Measurements from ENCODE around the gene SLC9A9.

Gene SLC9A9

DNA sequence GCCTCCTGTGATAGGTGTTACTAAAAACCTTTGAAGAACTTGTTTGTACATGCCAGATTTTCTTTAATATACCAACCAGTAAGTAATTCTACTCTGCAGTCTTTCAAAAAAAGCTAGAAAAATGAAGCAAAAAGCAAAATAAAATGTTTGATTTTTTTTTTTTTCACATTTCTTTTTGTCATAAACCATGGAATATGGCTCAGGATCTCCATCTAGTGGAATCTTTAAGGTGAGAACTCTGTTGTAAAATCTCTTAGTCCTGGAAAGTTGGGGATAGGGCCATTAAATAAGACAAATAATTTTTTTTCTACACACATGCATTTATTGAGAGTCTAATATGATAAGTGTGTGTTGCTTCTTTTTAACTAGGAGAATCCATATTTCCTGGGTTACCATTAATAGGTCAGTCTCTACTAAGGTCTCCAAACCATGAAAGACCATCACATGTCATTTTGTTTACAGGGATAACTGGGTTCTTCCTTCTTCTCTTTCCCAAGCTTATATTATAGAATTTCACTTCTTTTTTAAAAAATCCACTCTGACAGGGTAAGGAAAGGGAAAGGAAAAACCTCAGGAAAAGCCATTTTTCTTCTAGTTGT is 84.6 kb downstream of the SLC9A9 start:
- DNase-seq (ENCODE audit: low read depth in 1 of 2, low spot score in 1 of 2) = no peak

DNA sequence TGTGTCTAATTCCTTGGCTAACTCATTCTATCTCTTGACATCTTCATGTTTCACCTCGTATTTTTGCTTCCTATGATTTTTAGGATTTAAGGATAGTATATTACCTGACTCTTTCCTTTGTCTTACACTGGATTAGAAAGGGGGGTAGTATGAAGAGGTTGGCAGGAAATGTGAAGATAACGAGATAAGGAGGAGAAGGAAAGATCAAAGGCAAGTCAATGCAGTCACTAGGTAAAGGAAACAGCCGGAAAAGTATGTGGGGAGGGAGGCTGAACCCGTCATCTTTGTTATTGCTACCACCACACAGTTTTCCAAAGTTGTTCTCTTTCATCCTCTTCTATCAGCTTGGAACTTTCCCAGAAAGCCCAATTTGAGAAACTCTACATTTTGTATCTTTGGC is 90.6 kb downstream of the SLC9A9 start:
- no peak for DNase-seq (ENCODE audit: low read depth in 1 of 2, low spot score in 1 of 2)

DNA sequence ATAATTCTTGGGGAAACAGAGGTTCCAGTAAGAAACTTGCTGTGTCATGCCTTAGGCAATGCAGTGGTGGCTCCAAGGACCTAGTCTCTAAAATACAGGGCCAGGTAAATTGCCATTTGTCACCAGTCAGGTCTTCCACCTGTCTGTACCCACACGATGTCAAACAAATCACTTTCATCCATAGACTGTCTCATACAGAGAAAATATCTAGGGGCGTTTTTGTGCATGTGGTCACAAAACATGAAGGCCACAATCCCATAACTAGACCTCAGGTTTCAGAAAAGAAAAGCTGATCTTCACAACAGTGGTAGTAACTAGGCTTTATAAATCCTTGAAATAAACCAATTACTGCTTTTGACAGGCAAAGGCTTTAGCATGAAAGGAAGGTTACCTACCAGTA is 92.3 kb downstream of the SLC9A9 start:
- DNase-seq (ENCODE audit: low read depth in 1 of 2, low spot score in 1 of 2) = no peak

DNA sequence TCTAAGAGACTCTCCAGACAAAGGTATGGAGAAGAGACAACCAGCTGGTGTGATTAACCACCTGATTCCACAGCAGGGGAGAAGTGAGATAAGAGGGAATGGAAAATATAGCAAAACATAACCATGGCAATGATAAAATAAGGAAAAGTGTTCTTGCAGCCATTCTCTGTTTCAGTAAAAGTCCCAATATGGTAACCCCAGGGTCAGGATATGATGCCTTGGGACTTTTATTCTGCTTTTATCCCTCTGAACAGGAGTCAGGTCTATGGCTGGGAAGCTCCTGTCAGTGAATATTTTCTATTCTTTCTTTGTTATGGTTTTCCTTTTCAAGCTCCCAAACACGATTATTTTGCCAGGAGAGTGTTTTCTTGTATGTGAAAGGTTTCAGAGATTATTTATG is 94.2 kb downstream of the SLC9A9 start:
- DNase-seq (ENCODE audit: low read depth in 1 of 2, low spot score in 1 of 2) = no peak

DNA sequence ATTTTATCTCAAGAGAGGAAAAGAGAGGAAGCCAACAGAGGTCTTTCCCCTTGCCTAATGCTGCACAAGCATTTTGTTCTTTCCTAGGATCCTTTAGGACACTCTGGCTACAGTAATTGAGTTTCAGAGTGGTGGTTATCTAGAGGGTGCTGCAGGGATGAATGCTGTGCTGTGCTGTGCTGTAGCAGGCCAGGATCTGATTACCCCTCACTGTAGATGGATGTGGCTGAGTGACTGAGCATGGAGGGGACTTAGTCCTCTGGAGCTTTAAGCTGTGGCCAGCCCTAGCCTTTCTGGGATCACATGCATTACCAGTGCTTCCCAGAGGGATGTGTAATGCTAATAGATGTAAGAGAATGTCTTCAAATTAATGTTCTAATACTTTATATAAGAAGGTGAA is 94.8 kb downstream of the SLC9A9 start:
- DNase-seq (ENCODE audit: low read depth in 1 of 2, low spot score in 1 of 2) = no peak

DNA sequence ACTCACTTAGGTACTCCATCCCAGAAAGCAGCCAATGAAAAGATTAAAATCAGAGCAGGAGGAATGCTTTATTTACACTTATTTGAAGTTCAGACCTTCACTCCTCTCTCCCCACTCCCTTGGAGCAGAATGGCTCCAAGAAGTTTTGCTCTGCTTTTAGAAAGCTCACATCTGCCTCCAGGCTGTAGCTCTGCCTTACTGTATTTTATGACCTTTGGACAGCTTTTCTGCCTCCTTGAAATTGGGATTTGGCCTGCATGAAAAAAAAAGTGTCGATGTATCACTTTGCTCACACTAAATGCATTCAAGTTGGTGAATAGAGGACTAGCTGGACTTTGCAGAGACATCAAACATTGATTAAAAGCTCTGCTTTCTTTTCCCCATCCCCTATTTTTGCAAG is 95.3 kb downstream of the SLC9A9 start:
- no peak for DNase-seq (ENCODE audit: low read depth in 1 of 2, low spot score in 1 of 2)

DNA sequence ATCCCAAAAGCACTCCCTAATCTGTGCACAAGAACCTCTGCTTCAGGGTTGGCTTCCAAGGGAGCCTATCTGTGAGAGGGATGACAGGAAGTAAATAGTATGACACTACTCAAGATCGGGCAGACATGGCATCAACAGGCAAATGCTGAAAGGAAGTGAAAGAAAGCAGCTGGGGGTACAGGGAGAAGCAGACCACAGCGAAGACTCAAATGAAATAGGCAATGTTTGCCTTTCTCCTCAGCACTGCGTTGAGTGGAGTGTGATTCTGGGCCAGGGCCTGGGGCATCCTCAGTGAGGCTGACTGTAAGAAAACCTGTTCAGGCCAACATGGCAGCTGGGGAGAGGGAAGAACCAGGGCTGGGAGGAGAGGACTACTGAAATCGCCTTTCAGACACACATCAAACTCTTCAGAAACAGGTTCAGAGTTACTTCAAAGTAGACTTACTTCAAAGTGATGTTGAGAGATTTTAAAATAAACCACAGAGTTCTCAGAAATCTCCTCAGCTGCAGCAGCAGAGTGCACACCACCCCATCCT is 96.6 kb downstream of the SLC9A9 start:
- peak in 1 of 2 donors; percentile 6 for DNase-seq (ENCODE audit: low read depth in 1 of 2, low spot score in 1 of 2)

DNA sequence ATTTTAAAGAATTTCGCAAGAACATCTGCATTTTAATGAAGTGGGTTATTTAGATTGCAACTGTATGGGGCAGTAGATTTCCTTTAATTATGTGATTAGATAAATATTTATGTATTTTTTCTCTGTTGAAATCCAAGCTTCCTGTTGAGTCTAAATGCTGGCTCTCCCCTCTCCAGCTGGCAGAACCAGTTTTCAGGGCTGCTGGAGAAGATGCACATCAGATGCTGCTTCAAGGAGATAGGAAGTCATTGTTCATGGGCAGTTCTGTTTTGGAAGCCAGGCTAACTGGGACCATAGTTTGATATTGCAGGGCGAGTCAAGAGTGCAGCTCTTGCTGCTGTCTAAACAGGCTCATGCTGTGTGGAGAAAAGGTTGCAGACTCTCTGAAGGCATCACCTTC is 97.4 kb downstream of the SLC9A9 start:
- DNase-seq (ENCODE audit: low read depth in 1 of 2, low spot score in 1 of 2) = no peak

DNA sequence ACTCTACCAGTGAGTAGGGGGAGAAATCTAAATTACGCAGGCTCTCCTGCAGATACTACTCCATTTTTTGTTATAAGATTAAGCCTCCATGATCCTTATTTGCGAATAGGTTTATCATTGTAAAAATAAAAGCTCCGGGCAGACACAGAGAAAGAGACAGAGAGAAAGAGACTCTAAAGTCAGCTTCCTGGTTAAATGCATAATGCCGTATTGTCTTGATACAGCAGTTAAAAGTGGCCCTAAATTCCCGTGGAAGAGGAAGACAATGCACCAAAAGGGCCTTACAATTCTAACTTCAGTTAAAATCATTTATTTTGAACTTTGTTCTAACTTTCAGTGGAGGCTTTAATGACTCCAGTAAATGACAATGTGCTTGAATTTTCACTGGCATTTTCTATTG is 98.3 kb downstream of the SLC9A9 start:
- DNase-seq (ENCODE audit: low read depth in 1 of 2, low spot score in 1 of 2) = no peak

DNA sequence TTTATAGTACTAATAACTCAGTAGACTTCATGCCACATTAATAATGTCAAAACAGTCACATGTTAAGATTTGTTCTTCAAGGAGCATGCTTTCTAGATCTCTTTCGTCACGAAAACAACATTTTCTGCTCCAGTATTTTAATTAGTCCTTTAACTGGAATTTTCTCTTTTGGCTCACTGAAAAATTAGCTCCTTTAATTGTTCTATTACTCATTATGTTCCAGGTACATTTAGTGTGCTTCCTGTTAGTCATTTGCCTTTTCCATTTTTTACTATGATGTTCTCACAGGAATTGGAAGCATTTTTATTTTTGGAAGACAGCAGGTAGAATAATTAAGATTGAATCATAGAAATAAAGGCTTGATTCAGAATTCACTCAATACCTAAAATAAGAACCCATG is 111.2 kb downstream of the SLC9A9 start:
- no peak for DNase-seq (ENCODE audit: low read depth in 1 of 2, low spot score in 1 of 2)

DNA sequence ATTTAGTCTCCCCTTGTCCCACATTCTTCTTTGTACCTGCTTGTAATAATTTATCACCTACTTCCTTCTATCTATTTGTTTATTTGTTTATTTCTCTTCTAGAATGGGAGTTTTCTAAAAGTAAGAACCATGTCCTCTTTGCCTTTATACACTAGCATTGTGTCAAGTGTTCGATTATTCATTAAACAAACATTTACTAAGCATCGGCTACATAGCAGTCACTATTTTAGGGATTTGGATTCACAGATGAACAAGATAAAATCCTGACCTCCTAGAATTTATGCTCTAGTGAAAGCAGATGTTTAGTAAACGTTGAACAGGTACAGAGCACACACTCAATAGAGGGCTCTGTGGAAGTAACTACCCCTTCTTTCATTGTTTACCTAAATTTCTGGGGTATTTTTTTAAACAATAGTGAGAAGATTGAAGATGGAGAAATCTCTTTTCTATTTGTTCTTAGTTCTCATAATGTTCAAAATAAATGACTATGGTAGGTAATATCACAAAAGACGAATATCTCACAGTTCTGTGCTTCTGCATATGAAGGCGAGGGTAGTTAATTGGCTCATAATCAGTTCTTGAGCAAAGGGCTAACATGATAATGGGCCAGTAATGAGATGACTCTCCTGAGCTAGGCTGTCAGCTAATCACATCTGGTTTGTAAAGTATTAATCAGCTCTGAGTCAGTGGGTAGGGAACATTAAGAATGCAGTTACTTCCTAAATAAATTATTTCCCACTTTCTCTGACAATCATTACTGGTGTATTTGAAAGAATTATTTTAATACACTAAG is 111.9 kb downstream of the SLC9A9 start:
- DNase-seq (ENCODE audit: low read depth in 1 of 2, low spot score in 1 of 2) = no peak

DNA sequence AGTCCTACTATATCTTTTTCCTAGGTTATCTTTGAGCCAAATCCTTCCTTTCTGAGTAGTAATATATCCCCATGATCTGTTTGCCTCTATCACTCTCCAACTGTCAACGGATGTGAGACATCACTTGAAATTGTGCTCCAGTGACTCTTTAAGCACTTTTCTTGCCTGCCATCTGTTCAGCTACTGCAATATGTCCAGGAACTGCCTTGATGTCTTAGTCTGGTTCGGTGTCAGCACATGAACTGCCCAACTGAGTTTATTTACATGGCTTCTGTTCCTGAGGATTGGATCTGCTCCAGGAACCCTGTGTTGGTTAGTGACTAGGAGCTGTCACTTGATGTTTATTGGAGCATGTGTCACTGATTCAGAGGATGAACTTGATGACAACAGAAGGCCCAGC is 116.5 kb downstream of the SLC9A9 start:
- no peak for DNase-seq (ENCODE audit: low read depth in 1 of 2, low spot score in 1 of 2)

DNA sequence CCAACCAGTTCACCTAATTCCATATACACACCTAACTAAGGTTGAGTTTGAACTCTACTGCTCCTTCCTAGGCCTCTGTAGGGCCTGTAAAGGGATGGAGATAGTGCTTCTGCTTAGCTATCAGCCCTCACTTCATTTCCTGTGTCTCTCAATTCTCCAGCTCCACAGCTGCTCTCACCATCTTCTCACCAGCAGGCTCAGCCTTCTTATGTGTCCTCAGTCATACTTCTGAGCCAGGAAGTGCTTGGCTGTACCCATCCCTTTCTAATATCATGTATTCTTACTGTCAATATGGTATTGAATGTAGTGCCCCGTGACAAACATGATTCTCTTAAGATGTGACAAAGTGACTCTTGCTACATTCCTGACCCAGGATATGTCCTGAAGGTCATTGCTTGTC is 116.9 kb downstream of the SLC9A9 start:
- DNase-seq (ENCODE audit: low read depth in 1 of 2, low spot score in 1 of 2) = no peak

DNA sequence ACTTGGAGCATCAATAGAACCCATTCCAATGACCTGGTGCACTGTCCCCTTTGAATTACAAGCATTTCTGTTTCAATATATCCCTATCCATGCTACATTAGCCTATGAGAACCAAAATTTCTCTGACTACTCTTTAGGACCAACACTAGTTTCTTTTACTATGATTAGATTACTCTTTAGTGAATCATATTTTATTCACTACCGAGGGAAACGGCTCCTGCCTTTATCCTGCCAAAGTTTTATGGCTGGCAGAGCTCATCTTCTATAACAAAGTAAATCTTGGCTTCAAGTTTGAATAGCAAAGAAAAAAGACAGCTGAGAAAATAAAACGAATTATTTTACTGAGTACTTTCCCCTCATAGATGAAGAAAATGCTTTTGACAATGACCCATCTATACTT is 120.9 kb downstream of the SLC9A9 start:
- no peak for DNase-seq (ENCODE audit: low read depth in 1 of 2, low spot score in 1 of 2)

DNA sequence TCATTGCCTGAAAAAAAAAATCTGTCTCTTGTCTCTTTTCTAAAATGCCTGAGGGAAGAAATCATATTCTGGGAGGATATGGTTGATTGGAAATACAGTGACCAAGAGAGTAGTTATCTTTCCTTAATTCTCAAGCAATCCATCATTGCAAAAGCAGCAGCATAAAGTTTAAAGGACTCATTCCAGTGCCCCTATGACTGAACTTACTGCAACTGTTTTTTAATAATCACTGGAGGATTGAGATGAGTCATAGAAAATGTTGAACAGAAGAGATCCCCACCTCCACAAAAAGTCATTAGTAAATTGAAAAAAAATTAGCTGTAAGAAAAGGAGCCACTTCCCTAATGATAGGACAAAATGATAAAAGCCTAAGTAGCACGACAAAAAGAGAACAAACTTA is 121.5 kb downstream of the SLC9A9 start:
- no peak for DNase-seq (ENCODE audit: low read depth in 1 of 2, low spot score in 1 of 2)

DNA sequence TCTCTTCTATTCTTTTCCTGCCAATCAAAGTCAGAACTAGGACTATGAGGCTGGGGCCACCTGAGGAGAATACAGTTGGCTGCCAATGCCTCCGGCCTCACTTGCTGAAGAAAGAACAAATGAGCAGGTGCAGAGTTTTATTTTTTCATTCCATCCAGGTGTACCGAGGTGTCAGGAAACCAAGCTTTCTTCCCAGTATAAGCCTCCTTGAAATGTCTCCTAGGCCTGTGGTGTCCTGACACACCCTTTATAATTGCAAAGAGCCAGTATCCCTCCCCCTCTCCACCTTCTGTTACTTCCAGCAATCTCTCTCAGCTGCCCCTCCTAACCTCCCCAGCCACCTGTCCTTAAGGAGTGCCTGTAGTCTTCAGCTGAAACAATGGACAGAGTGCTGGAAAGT is 127.9 kb downstream of the SLC9A9 start:
- no peak for DNase-seq (ENCODE audit: low read depth in 1 of 2, low spot score in 1 of 2)

DNA sequence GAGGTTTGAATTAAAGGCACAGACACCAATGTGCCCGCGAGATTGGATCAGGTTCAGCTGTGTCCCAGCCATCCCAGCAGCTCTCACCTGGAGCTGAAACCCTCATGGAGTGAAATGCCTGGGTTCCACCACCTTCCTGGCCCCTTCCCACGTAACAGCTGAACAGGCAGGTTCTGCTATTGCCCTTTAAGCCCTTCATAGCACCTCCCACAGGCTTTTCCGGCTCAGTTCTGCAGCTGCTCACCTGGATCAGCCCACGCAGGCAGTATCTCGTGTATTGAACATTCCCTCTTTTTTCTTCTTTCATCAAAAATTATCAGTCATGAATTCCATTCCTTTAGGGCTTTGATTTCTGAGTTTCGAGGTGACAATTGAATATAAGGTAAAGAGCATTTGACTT is 129.8 kb downstream of the SLC9A9 start:
- no peak for DNase-seq (ENCODE audit: low read depth in 1 of 2, low spot score in 1 of 2)

DNA sequence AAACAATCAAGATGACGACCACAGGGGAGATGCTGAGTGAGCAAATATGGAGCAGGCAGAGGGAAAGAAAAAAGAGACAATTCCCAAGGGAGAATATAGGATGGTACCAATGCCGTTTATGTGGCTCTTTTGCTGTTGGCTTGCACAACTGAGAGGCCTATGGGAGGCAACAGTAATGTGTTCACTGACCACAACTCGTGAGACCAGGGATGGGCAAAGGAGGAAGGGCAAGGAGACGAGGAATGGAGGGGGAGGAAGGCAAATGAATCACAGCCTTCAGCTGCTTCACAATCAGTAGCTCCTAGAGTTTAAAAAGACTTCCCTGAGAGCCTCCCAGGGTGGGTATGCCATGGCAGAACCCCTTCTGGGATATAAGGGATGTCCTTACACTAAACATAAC is 131.5 kb downstream of the SLC9A9 start:
- no peak for DNase-seq (ENCODE audit: low read depth in 1 of 2, low spot score in 1 of 2)

DNA sequence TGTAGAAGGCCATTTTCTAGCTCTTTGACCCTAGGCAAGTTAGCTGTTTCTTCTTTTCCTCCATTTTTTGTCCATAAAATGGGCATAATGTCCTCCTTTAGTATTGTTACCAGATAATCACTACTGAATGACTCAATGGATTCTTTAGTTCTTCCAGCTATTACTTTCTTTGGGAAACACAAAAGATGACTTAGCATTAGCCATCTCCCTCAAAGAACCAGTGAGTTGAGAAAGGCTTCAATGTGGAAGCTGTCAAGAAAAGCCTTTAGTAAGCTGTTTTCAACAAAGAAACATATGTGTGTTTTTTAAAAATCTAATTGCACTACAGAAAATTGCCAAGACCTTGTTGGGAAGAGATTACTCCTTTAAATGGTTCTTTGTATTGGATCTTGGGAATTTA is 135.7 kb downstream of the SLC9A9 start:
- no peak for DNase-seq (ENCODE audit: low read depth in 1 of 2, low spot score in 1 of 2)

DNA sequence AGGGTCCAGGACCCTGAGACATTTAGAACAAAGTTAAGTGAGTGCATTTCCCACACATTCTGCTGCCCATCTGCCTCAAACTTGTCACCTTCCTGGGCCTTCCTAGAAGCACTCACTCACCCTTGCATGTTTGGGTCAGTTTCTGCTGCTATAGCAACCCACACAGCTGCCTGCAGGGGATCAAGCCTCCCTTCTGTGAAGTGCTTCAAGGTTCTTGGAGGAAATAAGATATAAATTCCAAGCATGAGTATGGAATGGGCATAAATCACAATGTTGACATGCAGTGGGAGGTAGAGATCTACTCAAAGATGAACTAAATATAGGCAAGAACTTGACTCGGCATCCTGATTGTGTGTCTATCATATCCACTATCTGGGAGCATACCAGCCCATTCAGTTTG is 140.4 kb downstream of the SLC9A9 start:
- DNase-seq (ENCODE audit: low read depth in 1 of 2, low spot score in 1 of 2) = no peak

DNA sequence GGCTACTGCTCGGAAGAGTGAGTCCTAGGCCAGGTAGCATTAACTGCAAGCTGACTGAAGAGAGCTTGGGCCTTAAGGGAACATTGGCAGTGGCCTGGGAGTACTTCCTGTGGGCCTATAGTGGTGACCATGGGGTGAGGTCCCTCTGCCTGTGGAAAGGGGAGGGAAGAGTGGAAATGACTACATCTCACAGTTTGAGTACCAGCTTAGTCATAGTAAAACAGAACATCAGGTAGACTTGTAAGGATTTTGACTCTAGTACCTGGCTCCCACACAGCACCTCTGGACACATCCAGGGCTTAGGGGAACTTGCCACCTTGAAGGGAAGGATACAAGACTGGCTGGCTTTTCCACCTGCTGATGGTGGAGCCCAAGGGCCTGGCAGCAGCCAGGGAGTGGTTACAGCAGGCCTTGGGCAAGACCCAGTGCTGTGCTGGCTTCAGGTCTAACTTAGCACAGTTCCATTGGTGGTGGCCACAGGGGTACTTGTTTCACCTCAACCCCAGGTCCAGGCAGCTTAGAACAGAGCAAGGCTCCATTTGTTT is 147.8 kb downstream of the SLC9A9 start:
- no peak for DNase-seq (ENCODE audit: low read depth in 1 of 2, low spot score in 1 of 2)

DNA sequence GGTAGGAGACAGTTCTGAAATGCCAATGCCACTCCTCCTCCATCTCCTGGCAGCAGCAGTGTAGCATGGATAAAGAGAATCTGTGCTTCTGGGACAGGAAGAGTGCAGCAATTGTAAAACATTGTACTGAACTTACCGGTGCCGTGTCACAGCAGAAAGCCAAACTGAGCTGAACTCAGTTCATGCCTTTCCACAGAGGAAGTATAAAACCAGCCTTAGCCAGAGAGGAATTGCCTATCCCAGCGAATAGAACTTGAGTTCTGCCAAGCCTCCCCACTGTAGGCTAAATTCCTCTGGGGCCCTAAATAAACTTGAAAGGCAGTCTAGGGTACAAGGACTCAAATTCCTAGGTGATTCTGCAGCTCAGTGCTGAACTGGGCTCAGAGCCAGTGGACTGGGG is 148.8 kb downstream of the SLC9A9 start:
- no peak for DNase-seq (ENCODE audit: low read depth in 1 of 2, low spot score in 1 of 2)
